K562 (cell line): ENCODE data around the gene LEMD1. TPM values are rescaled to one million over a fixed set of nuclear protein-coding genes. Genes with fewer than 3 reads are reported as not detected.

Experiments used
- BRCA1 ChIP-seq, 2 experiments: fragments of 450-650 bp in 1 of 2; sonication (generic) in 1 of 2; formaldehyde crosslinking in 1 of 2; IDR thresholded peaks; 2 replicates each; pipeline versions ENCODE4 v1.5.0 to v1.6.1; 2017 to 2020; ENCODE audit warnings: mild to moderate bottlenecking in 1 of 2, missing genetic modification reagents in 1 of 2
- CBFA2T2 ChIP-seq: fragments of 450-650 bp; conservative IDR thresholded peaks from 2 replicates; pipeline ENCODE4 v1.6.1; 2017; ENCODE audit warnings: mild to moderate bottlenecking
- CREB1 ChIP-seq, 2 experiments: sonication (generic) in 1 of 2; formaldehyde crosslinking in 1 of 2; IDR thresholded peaks; 2 replicates each; pipeline versions ENCODE4 v1.6.1 to v1.8.0; 2012 to 2022; ENCODE audit warnings: inconsistent platforms in 1 of 2, mild to moderate bottlenecking in 1 of 2, missing genetic modification reagents in 1 of 2, moderate library complexity in 1 of 2
- DPF2 ChIP-seq: fragments of 450-650 bp; IDR thresholded peaks from 2 replicates; pipeline ENCODE4 v1.6.1; 2016
- FOXA3 ChIP-seq, 2 experiments: fragments of 450-650 bp in 1 of 2; sonication (generic) in 1 of 2; formaldehyde crosslinking; IDR thresholded peaks in 1 of 2; conservative IDR thresholded peaks in 1 of 2; 2 replicates each; pipeline versions ENCODE4 v1.4.0 to v1.8.0; 2020 to 2022; ENCODE audit warnings: mild to moderate bottlenecking in 2 of 2, missing genetic modification reagents in 1 of 2
- HDAC3 ChIP-seq: fragments of 450-650 bp; IDR thresholded peaks from 2 replicates; pipeline ENCODE4 v1.6.1; 2018; ENCODE audit warnings: borderline replicate concordance, mild to moderate bottlenecking, moderate library complexity; ENCODE audit not compliant: partially characterized antibody
- HNRNPLL ChIP-seq: fragments of 200-400 bp; formaldehyde crosslinking; IDR thresholded peaks from 2 replicates; pipeline ENCODE4 v1.6.1; 2017; ENCODE audit warnings: low read length, low read depth, mild to moderate bottlenecking; ENCODE audit not compliant: poor library complexity, severe bottlenecking
- JUNB ChIP-seq: fragments of 450-650 bp; formaldehyde crosslinking; conservative IDR thresholded peaks from 2 replicates; pipeline ENCODE4 v1.4.0; 2020; ENCODE audit warnings: mild to moderate bottlenecking
- RBM22 ChIP-seq: fragments of 200-400 bp; formaldehyde crosslinking; IDR thresholded peaks from 2 replicates; pipeline ENCODE4 v1.6.1; 2018; ENCODE audit warnings: low read length, low read depth; ENCODE audit not compliant: poor library complexity, severe bottlenecking
- ZBTB8A ChIP-seq: fragments of 450-650 bp; IDR thresholded peaks from 2 replicates; pipeline ENCODE4 v1.6.1; 2018; ENCODE audit warnings: mild to moderate bottlenecking, moderate library complexity; ENCODE audit not compliant: partially characterized antibody
- ZNF121 ChIP-seq: sonication (generic); formaldehyde crosslinking; conservative IDR thresholded peaks from 2 replicates; pipeline ENCODE4 v1.8.0; 2022; ENCODE audit warnings: missing genetic modification reagents
- ZNF146 ChIP-seq: IDR thresholded peaks from one replicate; pipeline ENCODE4 v1.6.1; 2018; ENCODE audit warnings: missing compliant biosample characterization; ENCODE audit not compliant: unreplicated experiment
- ZNF311 ChIP-seq: fragments of 250-450 bp; sonication (Bioruptor Pico); IDR thresholded peaks from 2 replicates; pipeline ENCODE4 v1.4.0; 2020; ENCODE audit warnings: mild to moderate bottlenecking, moderate library complexity
- ZNF316 ChIP-seq: fragments of 450-650 bp; IDR thresholded peaks from 2 replicates; pipeline ENCODE4 v1.6.1; 2016
- ZNF436 ChIP-seq: fragments of 250-450, 450-650 bp; sonication (Bioruptor Pico); formaldehyde crosslinking; IDR thresholded peaks from 2 replicates; pipeline ENCODE4 v1.7.0; 2020; ENCODE audit warnings: mild to moderate bottlenecking
- polyA plus RNA-seq, 8 experiments: library from polyadenylated mRNA; depleted of rRNA in 4 of 8; stranded (reverse) in 5 of 8; unstranded in 3 of 8; fragments of >200 nt; fragmentation: Nextera tagmentation in 2 of 8; fragmentation: Illumina TruSeq in 1 of 8; extraction: Ambion mirVana in 2 of 8; extraction: Trizol in 1 of 8; gene quantifications; 2 replicates each; pipeline versions ENCODE4 v1.2.1 to v1.2.3, GENCODE V29; 2011 to 2014; ENCODE audit warnings: inconsistent platforms in 1 of 8, missing spikeins in 1 of 8
- total RNA-seq, 7 experiments: library from RNA; depleted of rRNA in 6 of 7; stranded (reverse); fragments of >200 nt in 6 of 7; fragmentation: Illumina TruSeq in 2 of 7; extraction: Trizol in 2 of 7; gene quantifications; 2 replicates each; pipeline versions ENCODE4 v1.2.1 to v1.2.3, GENCODE V29; 2011 to 2021; ENCODE audit warnings: low replicate concordance in 1 of 7
- TF ChIP-seq, protein P1 (sequence below): fragments of 250-450 bp; sonication (Bioruptor Pico); IDR thresholded peaks from 2 replicates; pipeline ENCODE4 v1.4.0; 2020; ENCODE audit warnings: mild to moderate bottlenecking, moderate library complexity
- TF ChIP-seq, protein P2 (sequence below): fragments of 450-650 bp; formaldehyde crosslinking; IDR thresholded peaks from 2 replicates; pipeline ENCODE4 v1.4.0; 2020; ENCODE audit warnings: mild to moderate bottlenecking, moderate library complexity
- TF ChIP-seq, protein P3 (sequence below): sonication (generic); formaldehyde crosslinking; IDR thresholded peaks from 2 replicates; pipeline ENCODE4 v1.8.0; 2022; ENCODE audit warnings: mild to moderate bottlenecking, missing genetic modification reagents

LEMD1 gene
- total and polyA plus RNA-seq, 9 of the 15 experiments (the other 6 are each of a cell fraction or from before 2014, with no cell fraction given), result 0.11 to 2.4 (median 0.57) TPM; not detected in 1

DNA sequence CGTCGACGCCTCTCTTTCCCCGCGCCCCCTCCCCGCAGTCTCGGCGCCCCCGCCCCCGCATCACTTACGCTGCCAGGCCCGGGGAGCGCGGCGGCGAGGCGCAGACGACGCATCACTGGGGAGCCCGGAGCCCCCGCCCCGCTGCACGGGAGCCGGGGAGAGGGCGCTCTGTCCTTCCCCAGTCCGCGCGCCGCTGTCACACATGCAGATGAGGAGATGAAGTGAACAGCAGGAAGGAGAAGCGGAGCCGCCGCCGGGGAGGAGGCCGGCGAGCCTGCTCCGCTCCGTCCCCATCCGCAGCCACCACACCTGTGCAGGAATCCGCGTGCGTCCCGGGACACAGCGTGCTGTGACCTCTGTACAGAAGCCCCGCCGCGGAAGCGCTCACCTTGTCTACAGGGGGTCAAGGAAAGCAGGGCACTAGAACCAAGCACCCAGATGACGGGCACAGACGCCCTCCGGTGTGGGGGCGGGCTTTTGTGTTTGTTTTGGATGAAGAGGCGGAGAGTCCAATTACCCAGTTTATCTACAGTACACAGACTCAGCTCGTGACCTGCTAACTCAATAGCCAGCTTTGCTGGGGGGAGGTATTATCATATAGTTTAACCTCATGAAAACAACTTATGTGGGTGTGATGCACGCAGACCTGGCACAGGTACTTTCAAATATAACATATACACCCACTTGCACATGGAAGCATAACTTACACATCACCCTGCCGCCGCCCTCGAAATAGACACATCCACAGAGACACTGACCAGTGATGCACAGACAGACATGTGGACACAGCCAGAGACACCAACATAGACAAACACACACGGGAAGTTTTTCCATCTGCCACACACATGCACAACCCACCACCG is 77.6 kb downstream of the LEMD1 start (continued):
- TF ChIP-seq, protein P1, sequence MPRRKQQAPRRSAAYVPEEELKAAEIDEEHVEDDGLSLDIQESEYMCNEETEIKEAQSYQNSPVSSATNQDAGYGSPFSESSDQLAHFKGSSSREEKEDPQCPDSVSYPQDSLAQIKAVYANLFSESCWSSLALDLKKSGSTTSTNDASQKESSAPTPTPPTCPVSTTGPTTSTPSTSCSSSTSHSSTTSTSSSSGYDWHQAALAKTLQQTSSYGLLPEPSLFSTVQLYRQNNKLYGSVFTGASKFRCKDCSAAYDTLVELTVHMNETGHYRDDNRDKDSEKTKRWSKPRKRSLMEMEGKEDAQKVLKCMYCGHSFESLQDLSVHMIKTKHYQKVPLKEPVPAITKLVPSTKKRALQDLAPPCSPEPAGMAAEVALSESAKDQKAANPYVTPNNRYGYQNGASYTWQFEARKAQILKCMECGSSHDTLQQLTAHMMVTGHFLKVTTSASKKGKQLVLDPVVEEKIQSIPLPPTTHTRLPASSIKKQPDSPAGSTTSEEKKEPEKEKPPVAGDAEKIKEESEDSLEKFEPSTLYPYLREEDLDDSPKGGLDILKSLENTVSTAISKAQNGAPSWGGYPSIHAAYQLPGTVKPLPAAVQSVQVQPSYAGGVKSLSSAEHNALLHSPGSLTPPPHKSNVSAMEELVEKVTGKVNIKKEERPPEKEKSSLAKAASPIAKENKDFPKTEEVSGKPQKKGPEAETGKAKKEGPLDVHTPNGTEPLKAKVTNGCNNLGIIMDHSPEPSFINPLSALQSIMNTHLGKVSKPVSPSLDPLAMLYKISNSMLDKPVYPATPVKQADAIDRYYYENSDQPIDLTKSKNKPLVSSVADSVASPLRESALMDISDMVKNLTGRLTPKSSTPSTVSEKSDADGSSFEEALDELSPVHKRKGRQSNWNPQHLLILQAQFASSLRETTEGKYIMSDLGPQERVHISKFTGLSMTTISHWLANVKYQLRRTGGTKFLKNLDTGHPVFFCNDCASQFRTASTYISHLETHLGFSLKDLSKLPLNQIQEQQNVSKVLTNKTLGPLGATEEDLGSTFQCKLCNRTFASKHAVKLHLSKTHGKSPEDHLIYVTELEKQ (CRISPR knock-in tag), result no peak
- TF ChIP-seq ZNF146 (CRISPR knock-in tag) (no peak), ZNF311 (CRISPR knock-in tag) (no peak), DPF2 (0 out of 2 replicates have a peak, but pooled peaks have one; percentile 19), ZBTB8A (no peak), ZNF316 (no peak), ZNF436 (CRISPR knock-in tag) (no peak), FOXA3 (CRISPR knock-in tag; conservative IDR thresholded peaks at IDR 0.05 in 1 of 2, IDR thresholded peaks at IDR 0.05 in 1 of 2) (peak in 1 of 2 experiments; percentile 51; a peak in 2 of 4 replicates), HNRNPLL (no peak), CBFA2T2 (peak; percentile 78), BRCA1 (IDR thresholded peaks at IDR 0.05) (no peak), BRCA1 (CRISPR knock-in tag; IDR thresholded peaks at IDR 0.05) (no peak), JUNB (no peak), HDAC3 (no peak), CREB1 (IDR thresholded peaks at IDR 0.05) (no peak), CREB1 (CRISPR knock-in tag; IDR thresholded peaks at IDR 0.05) (peak; percentile 14; the same call in 1 of the 2 replicates), RBM22 (no peak), ZNF121 (CRISPR knock-in tag) (no peak)
- TF ChIP-seq, protein P2, sequence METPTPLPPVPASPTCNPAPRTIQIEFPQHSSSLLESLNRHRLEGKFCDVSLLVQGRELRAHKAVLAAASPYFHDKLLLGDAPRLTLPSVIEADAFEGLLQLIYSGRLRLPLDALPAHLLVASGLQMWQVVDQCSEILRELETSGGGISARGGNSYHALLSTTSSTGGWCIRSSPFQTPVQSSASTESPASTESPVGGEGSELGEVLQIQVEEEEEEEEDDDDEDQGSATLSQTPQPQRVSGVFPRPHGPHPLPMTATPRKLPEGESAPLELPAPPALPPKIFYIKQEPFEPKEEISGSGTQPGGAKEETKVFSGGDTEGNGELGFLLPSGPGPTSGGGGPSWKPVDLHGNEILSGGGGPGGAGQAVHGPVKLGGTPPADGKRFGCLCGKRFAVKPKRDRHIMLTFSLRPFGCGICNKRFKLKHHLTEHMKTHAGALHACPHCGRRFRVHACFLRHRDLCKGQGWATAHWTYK (CRISPR knock-in tag), result no peak
- TF ChIP-seq, protein P3, sequence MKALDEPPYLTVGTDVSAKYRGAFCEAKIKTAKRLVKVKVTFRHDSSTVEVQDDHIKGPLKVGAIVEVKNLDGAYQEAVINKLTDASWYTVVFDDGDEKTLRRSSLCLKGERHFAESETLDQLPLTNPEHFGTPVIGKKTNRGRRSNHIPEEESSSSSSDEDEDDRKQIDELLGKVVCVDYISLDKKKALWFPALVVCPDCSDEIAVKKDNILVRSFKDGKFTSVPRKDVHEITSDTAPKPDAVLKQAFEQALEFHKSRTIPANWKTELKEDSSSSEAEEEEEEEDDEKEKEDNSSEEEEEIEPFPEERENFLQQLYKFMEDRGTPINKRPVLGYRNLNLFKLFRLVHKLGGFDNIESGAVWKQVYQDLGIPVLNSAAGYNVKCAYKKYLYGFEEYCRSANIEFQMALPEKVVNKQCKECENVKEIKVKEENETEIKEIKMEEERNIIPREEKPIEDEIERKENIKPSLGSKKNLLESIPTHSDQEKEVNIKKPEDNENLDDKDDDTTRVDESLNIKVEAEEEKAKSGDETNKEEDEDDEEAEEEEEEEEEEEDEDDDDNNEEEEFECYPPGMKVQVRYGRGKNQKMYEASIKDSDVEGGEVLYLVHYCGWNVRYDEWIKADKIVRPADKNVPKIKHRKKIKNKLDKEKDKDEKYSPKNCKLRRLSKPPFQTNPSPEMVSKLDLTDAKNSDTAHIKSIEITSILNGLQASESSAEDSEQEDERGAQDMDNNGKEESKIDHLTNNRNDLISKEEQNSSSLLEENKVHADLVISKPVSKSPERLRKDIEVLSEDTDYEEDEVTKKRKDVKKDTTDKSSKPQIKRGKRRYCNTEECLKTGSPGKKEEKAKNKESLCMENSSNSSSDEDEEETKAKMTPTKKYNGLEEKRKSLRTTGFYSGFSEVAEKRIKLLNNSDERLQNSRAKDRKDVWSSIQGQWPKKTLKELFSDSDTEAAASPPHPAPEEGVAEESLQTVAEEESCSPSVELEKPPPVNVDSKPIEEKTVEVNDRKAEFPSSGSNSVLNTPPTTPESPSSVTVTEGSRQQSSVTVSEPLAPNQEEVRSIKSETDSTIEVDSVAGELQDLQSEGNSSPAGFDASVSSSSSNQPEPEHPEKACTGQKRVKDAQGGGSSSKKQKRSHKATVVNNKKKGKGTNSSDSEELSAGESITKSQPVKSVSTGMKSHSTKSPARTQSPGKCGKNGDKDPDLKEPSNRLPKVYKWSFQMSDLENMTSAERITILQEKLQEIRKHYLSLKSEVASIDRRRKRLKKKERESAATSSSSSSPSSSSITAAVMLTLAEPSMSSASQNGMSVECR (CRISPR knock-in tag), result no peak; the same call in 1 of the 2 replicates
